Tibial artery (tissue), 4 donors: Measurements from ENCODE around the gene BRCA1.

Experiments
- DNase-seq, 2 donors: peaks; one replicate each; pipeline ENCODE4 v3.0.0-alpha.2; 2019
- H3K27ac ChIP-seq, 2 donors: fragments of 200-600 bp; sonication (generic) in 1 of 2; 1 replicate in 1 of 2; 2 replicates in 1 of 2; pipeline ENCODE4 v1.5.1; 2018 to 2019; ENCODE audit warnings: mild to moderate bottlenecking in 1 of 2
- H3K27me3 ChIP-seq, 2 donors: fragments of 200-600 bp; sonication (generic) in 1 of 2; one replicate each; pipeline versions ENCODE4 v1.5.1 to v1.6.0; 2016 to 2019
- H3K36me3 ChIP-seq, 3 donors: fragments of 200-600 bp; sonication (generic) in 2 of 3; one replicate each; pipeline ENCODE4 v1.5.1; 2016 to 2019; ENCODE audit warnings: mild to moderate bottlenecking in 2 of 3
- H3K4me1 ChIP-seq, 4 donors: fragments of 200-600 bp; sonication (generic) in 2 of 4; 1 replicate in 3 of 4; 2 replicates in 1 of 4; pipeline ENCODE4 v1.5.1; 2016 to 2019
- H3K4me3 ChIP-seq, 2 donors: fragments of 200-600 bp; sonication (generic) in 1 of 2; 1 replicate in 1 of 2; 2 replicates in 1 of 2; pipeline ENCODE4 v1.5.1; 2018 to 2019; ENCODE audit warnings: mild to moderate bottlenecking in 2 of 2
- H3K9me3 ChIP-seq, 3 donors: fragments of 200-600 bp; sonication (generic) in 1 of 3; one replicate each; pipeline ENCODE4 v1.5.1; 2016 to 2019
- intact Hi-C: fragments of 100-400 bp; cut with DNase I; formaldehyde crosslinking; loops from one replicate; pipeline ENCODE4 v1.15.0; 2023; ENCODE audit warnings: low total_unique reads
- TF ChIP-seq, protein P1 (sequence below), 2 experiments: fragments of 200-600 bp in 1 of 2; fragments of 450-650 bp in 1 of 2; IDR thresholded peaks; one replicate each; pipeline ENCODE4 v1.5.1; 2017 to 2019; ENCODE audit warnings: antibody characterized with exemption in 2 of 2, mild to moderate bottlenecking in 1 of 2, moderate library complexity in 1 of 2

The BRCA1 gene

DNA sequence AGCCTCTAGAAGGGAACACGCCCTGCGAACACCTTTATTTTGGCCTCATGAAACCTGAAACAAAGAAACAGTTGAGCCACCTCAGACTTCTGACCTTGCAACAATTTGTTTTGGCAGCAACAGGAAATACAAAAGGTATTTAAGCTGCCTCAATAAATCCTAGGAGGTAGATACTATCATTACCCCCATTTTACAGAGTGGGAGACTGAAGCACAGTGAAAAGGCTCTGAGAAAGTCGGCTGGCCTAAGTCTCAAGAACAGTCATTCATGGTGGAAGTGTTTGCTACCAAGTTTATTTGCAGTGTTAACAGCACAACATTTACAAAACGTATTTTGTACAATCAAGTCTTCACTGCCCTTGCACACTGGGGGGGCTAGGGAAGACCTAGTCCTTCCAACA lies 81.1 kb downstream of the BRCA1 start:
- Histone ChIP-seq H3K27ac (no peak overlapping the region), H3K4me1 (no peaks in the 10 kb centered on the region), H3K9me3 (no peaks in the 10 kb centered on the region), H3K27me3 (no peaks in the 10 kb centered on the region), H3K36me3 (no peaks in the 10 kb centered on the region), H3K4me3 (no peak overlapping the region)
- intact Hi-C loops: no loop called here
- TF ChIP-seq, protein P1, sequence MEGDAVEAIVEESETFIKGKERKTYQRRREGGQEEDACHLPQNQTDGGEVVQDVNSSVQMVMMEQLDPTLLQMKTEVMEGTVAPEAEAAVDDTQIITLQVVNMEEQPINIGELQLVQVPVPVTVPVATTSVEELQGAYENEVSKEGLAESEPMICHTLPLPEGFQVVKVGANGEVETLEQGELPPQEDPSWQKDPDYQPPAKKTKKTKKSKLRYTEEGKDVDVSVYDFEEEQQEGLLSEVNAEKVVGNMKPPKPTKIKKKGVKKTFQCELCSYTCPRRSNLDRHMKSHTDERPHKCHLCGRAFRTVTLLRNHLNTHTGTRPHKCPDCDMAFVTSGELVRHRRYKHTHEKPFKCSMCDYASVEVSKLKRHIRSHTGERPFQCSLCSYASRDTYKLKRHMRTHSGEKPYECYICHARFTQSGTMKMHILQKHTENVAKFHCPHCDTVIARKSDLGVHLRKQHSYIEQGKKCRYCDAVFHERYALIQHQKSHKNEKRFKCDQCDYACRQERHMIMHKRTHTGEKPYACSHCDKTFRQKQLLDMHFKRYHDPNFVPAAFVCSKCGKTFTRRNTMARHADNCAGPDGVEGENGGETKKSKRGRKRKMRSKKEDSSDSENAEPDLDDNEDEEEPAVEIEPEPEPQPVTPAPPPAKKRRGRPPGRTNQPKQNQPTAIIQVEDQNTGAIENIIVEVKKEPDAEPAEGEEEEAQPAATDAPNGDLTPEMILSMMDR (IDR thresholded peaks at IDR 0.05): no peak
- DNase-seq: no peak

DNA sequence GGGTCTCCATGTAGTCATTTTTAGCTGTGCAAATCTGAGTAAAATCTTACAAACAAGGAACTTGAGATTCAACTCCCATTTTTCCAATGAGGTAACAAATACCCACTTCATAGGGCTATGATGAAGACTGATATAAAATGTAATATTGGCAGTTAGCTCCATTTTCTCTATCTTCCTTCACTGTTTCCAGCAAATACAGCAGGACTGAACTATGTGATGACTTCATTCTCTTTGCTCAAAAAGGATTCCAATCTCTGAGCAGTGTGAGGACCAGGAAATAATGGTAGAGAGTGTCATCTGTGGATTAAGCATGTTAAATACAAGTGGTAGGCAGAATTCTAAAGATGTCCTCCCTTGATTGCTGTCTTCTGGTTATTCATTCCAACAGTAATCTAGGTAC lies 81.9 kb downstream of the BRCA1 start:
- Histone ChIP-seq H3K36me3 (no peaks in the 10 kb centered on the region), H3K27me3 (no peaks in the 10 kb centered on the region), H3K27ac (no peak overlapping the region), H3K4me1 (no peaks in the 10 kb centered on the region), H3K9me3 (no peaks in the 10 kb centered on the region), H3K4me3 (no peak overlapping the region)
- TF ChIP-seq, protein P1 (IDR thresholded peaks at IDR 0.05): no peak
- DNase-seq: no peak
- intact Hi-C loops: no loop called here

DNA sequence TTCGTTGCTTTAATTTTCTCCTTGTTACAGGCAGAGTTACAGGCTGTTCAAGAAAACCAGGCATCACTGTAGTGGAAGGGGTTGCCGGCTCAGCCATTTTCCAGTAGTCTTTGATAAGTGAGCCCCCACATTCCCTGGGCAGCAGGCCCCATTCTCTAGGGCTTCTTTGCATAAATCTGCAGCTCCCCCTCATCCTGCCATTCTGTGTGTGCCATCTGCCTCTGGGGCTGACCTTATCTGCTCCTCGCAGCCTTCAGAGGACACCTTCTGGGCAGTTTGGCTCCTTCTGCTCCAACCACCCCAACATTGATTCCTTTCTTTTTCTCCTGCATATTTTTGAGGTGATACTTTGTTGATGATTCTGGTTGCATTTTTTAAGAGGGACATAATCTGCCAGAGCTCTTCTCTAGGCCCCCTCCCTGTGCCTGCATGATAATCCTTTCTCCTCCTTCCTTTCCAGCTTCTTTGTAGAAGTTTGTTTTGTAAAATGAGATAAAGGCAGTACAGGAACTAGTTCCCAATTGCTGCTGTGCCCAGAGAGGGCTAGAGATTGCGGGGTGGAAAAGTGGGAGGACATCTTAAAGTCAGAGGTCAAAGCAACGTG lies 83.0 kb downstream of the BRCA1 start:
- intact Hi-C loops: no loop called here
- DNase-seq: no peak
- no peaks in the 10 kb centered on the region for H3K9me3 ChIP-seq
- no peaks in the 10 kb centered on the region for H3K36me3 ChIP-seq
- no peaks in the 10 kb centered on the region for H3K27me3 ChIP-seq
- H3K4me1 ChIP-seq: no peaks in the 10 kb centered on the region
- H3K27ac ChIP-seq: no peak overlapping the region
- H3K4me3 ChIP-seq: no peak overlapping the region
- TF ChIP-seq, protein P1 (IDR thresholded peaks at IDR 0.05): no peak

DNA sequence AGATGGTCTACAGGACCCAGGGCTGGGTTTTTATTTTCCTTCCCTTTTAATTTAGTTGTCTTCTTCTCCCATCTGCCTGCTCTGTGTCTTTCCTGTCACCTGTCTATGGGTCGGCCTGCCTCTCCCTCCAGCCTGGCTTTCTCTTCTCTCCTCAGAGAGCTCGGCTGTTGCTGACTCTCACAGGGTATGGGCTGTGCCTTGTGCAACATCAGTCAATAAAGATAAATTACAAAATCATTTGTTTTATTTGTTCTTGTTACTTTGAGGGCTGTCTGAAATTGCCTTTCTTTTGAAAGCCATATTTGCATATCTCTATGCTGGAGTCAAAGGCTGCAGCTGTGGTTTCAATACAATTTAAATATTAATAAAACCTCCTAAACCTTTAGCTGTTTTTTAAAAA lies 84.5 kb downstream of the BRCA1 start:
- H3K9me3 ChIP-seq: no peaks in the 10 kb centered on the region
- H3K4me3 ChIP-seq: no peak overlapping the region
- no peaks in the 10 kb centered on the region for H3K36me3 ChIP-seq
- no peaks in the 10 kb centered on the region for H3K4me1 ChIP-seq
- TF ChIP-seq, protein P1 (IDR thresholded peaks at IDR 0.05): no peak
- intact Hi-C loops: no loop called here
- no peak overlapping the region for H3K27ac ChIP-seq
- no peaks in the 10 kb centered on the region for H3K27me3 ChIP-seq
- no peak for DNase-seq

DNA sequence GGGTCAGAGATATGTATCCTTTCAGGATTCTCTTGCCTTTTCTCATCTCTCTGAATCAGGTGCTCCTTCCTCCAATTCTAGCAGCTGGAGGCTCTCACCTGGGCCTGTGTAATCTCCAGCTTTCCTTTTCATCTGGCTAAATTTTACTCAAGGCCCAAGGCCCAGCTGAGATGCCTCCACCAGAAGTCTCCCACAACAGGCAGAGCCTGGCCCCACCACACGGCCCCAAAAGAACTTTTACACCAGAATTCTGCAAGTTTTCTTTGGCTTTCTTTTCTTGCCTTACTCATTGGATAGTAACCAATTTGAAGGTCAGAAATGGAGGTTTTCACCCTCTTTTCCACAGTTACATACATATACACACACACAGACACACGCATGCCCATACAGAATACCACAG lies 85.5 kb downstream of the BRCA1 start:
- no peaks in the 10 kb centered on the region for H3K4me1 ChIP-seq
- no peak overlapping the region for H3K27ac ChIP-seq
- no peak overlapping the region for H3K4me3 ChIP-seq
- intact Hi-C loops: no loop called here
- H3K36me3 ChIP-seq: no peaks in the 10 kb centered on the region
- TF ChIP-seq, protein P1 (IDR thresholded peaks at IDR 0.05): no peak
- no peaks in the 10 kb centered on the region for H3K27me3 ChIP-seq
- no peak for DNase-seq
- H3K9me3 ChIP-seq: no peaks in the 10 kb centered on the region

DNA sequence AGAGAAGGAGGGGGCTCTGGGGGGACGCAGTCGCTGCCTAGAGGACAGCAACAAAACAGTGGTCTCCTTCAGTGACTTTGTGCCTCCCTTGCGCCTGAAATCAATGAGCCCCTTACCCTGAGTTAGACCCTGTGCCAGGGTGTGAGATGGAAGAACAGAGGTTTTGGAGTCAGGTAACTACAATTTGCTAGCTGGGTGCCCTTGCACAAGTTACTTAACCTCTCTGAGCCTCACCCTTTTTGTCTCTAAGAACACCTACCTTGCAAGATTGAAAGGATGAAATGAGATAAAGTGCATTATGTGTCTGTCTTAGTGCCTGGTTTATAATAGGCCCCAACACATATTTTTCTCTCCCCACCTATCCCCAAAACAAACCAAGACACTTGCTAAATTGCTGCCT lies 90.3 kb downstream of the BRCA1 start:
- Histone ChIP-seq H3K4me3 (no peak overlapping the region), H3K27ac (no peak overlapping the region), H3K9me3 (no peaks in the 10 kb centered on the region), H3K4me1 (no peaks in the 10 kb centered on the region), H3K36me3 (no peaks in the 10 kb centered on the region), H3K27me3 (no peaks in the 10 kb centered on the region)
- intact Hi-C loops: no loop called here
- no peak for DNase-seq
- TF ChIP-seq, protein P1 (IDR thresholded peaks at IDR 0.05): no peak
